Esophagus muscularis mucosa (tissue), 3 donors: ENCODE data around the gene MOB3B.

ENCODE experiments used
- CTCF ChIP-seq, 3 experiments: fragments of 200-600 bp in 2 of 3; fragments of 450-650 bp in 1 of 3; sonication (generic) in 2 of 3; IDR thresholded peaks; one replicate each; pipeline ENCODE4 v1.5.1; 2017 to 2019; ENCODE audit warnings: antibody characterized with exemption in 3 of 3, mild to moderate bottlenecking in 2 of 3, moderate library complexity in 1 of 3
- POLR2A ChIP-seq: fragments of 450-650 bp; IDR thresholded peaks from one replicate; pipeline ENCODE4 v1.6.1; 2017; ENCODE audit warnings: antibody characterized with exemption, moderate library complexity, mild to moderate bottlenecking, low read depth

GRCh38 chr9:27537027-27537435 lies 7.4 kb upstream of the MOB3B start:
- TF ChIP-seq CTCF (IDR thresholded peaks at IDR 0.05), result no peak
- no peak for TF ChIP-seq POLR2A
